NCI-H748 treated with DMSO at 0.1 percent for 48 hours (cell line): Measurements from ENCODE around the gene SLC9A1.
"Not testable (repeated sequence)": the region's sequence is repeated elsewhere in the genome, so short reads cannot be mapped to it uniquely, and the experiment has no call there.

ENCODE experiments used
- DNase-seq: peaks from one replicate; lab custom pipeline; 2025; lab: John Stamatoyannopoulos, UW

SLC9A1 gene

GRCh38 chr1:27132624-27133023 is 22.3 kb downstream of the SLC9A1 start:
- DNase-seq: no peak

GRCh38 chr1:27132147-27132546 is 22.8 kb downstream of the SLC9A1 start:
- DNase-seq: no peak

- no peak for DNase-seq
These were observed 24.1 kb downstream of the SLC9A1 start for GRCh38 chr1:27130798-27131197.

GRCh38 chr1:27129225-27129624 is 25.7 kb downstream of the SLC9A1 start:
- DNase-seq: no peak

GRCh38 chr1:27127419-27127818 is 27.5 kb downstream of the SLC9A1 start:
- DNase-seq: no peak

- no peak for DNase-seq
These were observed 28.5 kb downstream of the SLC9A1 start for GRCh38 chr1:27126391-27126790.

- DNase-seq: not testable (repeated sequence)
These were observed 29.8 kb downstream of the SLC9A1 start for GRCh38 chr1:27125125-27125524.

GRCh38 chr1:27124405-27124804 is 30.5 kb downstream of the SLC9A1 start:
- DNase-seq: no peak

GRCh38 chr1:27122652-27123051 is 32.3 kb downstream of the SLC9A1 start:
- no peak for DNase-seq

- no peak for DNase-seq
These were observed 34.1 kb downstream of the SLC9A1 start for GRCh38 chr1:27120854-27121253.

GRCh38 chr1:27118440-27118689 is 36.6 kb downstream of the SLC9A1 start:
- no peak for DNase-seq

GRCh38 chr1:27117733-27118439 is 37.0 kb downstream of the SLC9A1 start:
- no peak for DNase-seq

- no peak for DNase-seq
These were observed 38.2 kb downstream of the SLC9A1 start for GRCh38 chr1:27116697-27117096.

- DNase-seq: no peak
These were observed 38.7 kb downstream of the SLC9A1 start for GRCh38 chr1:27116232-27116631.

GRCh38 chr1:27114546-27114945 is 40.4 kb downstream of the SLC9A1 start:
- no peak for DNase-seq

- no peak for DNase-seq
These were observed 41.1 kb downstream of the SLC9A1 start for GRCh38 chr1:27113861-27114260.

GRCh38 chr1:27111626-27112573 is 43.0 kb downstream of the SLC9A1 start:
- DNase-seq: no peak

- no peak for DNase-seq
These were observed 45.7 kb downstream of the SLC9A1 start for GRCh38 chr1:27109103-27109822.

- no peak for DNase-seq
These were observed 46.3 kb downstream of the SLC9A1 start for GRCh38 chr1:27108588-27108987.

- no peak for DNase-seq
These were observed 48.2 kb downstream of the SLC9A1 start for GRCh38 chr1:27106561-27107323.

- DNase-seq: no peak
These were observed 49.9 kb downstream of the SLC9A1 start for GRCh38 chr1:27105018-27105417.

GRCh38 chr1:27103498-27103897 is 51.4 kb downstream of the SLC9A1 start:
- DNase-seq: no peak
